Mucosa of rectum (tissue), 2 donors: ENCODE data around the gene APBA2.
"Not testable (repeated sequence)": the region's sequence is repeated elsewhere in the genome, so short reads cannot be mapped to it uniquely, and the experiment has no call there.

Experiments
- H3K27ac ChIP-seq, 2 donors: one replicate each; pipeline ENCODE4 v1.7.0; 2013; ENCODE audit warnings: inconsistent platforms in 2 of 2, low read depth in 2 of 2, low read length in 2 of 2
- H3K27me3 ChIP-seq, 2 donors: one replicate each; pipeline ENCODE4 v1.7.0; 2013; ENCODE audit warnings: low read length in 2 of 2; ENCODE audit not compliant: control insufficient read depth in 2 of 2, insufficient read depth in 2 of 2
- H3K36me3 ChIP-seq, 2 donors: one replicate each; pipeline ENCODE4 v1.7.0; 2013; ENCODE audit warnings: low read length in 2 of 2; ENCODE audit not compliant: control insufficient read depth in 2 of 2, insufficient read depth in 2 of 2
- H3K4me1 ChIP-seq, 2 donors: one replicate each; pipeline ENCODE4 v1.7.0; 2013; ENCODE audit warnings: low read length in 2 of 2, mild to moderate bottlenecking in 1 of 2; ENCODE audit not compliant: control insufficient read depth in 2 of 2, insufficient read depth in 2 of 2
- H3K4me3 ChIP-seq, 2 donors: one replicate each; pipeline ENCODE4 v1.7.0; 2013; ENCODE audit warnings: low read length in 2 of 2
- H3K9ac ChIP-seq, 2 donors: one replicate each; pipeline ENCODE4 v1.7.0; 2013; ENCODE audit warnings: low read length in 2 of 2, low read depth in 1 of 2, mild to moderate bottlenecking in 1 of 2
- H3K9me3 ChIP-seq, 2 donors: one replicate each; pipeline ENCODE4 v1.7.0; 2013; ENCODE audit warnings: low read length in 2 of 2; ENCODE audit not compliant: control insufficient read depth in 2 of 2
- donor health status: healthy.
- donor health status: Normal muscosa, but diverticular disease.

Gene APBA2

DNA sequence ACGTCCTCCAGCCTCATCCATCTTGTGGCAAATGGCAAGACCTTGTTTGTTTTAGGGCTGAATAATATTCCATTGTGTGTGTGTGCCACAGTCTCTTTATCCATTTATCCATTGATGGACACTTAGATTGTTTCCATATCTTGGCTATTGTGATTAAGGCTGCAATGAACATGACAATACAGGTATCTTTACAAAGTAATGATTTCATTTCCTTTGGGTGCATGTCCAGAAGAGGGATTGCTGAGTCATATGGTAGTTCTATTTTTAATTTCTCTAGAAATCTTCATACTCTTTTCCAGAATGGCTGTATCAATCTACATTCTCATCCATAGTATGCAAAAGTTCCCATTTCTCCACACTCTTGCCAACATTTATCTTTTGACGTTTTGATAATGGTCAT lies 31.2 kb upstream of the APBA2 start:
- not testable (repeated sequence) for H3K9me3 ChIP-seq, H3K9ac ChIP-seq, H3K4me1 ChIP-seq, H3K36me3 ChIP-seq, H3K4me3 ChIP-seq, H3K27me3 ChIP-seq, H3K27ac ChIP-seq

DNA sequence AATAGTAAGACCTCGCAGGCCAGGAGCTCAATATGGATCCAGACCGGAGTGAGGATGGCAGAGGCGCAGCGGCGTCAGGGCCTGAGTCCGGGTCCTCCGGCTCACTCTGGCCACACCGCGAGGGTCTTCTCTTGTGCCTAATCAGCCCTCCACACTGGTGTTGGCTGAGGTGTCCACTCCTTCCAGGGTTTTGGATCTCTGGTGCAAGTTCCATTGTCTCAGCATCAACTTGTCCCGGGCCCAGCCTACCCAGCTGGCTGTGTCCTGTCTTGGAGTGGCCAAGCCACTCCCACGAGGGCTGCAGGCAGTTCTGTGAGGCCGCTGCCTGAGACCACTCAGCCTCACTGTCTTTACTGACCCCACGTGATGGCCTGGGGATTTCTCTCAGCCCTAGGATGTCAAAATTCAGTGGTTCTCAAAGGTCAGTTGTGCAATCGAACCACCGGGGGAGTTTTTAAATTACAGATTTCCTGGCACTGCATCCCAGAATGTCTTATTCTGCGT lies 24.7 kb upstream of the APBA2 start:
- H3K4me1 ChIP-seq = no peaks in the 10 kb centered on the region
- H3K9me3 ChIP-seq = no peaks in the 10 kb centered on the region
- no peaks in the 10 kb centered on the region for H3K27me3 ChIP-seq
- no peaks in the 10 kb centered on the region for H3K36me3 ChIP-seq
- no peak overlapping the region for H3K4me3 ChIP-seq
- no peak overlapping the region for H3K9ac ChIP-seq
- H3K27ac ChIP-seq = no peak overlapping the region

DNA sequence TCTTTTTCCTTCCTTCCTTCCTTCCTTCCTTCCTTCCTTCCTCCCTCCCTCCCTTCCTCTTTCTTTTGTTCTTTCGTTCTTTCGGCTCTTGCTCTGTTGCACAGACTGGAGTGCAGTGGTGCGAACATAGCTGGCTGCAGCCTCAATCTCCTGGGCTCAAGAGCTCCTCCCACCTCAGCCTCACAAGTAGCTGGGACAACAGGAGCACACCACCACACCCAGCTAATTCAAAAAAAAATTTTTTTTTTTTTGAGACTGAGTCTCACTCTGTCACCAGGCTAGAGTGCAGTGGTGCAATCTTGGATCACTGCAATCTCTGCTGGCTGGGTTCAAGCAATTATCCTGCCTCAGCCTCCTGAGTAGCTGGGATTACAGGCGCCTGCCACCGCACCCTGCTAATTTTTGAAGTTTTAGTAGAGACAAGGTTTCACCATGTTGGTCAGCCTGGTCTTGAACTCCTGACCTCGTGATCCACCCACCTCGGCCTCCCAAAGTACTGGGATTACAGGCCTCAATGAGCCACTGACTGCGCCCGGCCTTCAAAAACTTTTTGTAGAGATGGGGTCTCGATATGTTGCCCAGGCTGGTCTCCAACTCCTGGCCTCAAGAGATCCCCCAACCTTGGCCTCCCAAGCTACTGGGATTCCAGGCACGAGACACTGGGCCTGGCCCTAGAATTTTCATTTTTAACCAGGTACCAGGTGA lies 24.0 kb upstream of the APBA2 start:
- not testable (repeated sequence) for H3K4me1 ChIP-seq, H3K9ac ChIP-seq, H3K27me3 ChIP-seq, H3K36me3 ChIP-seq, H3K27ac ChIP-seq, H3K9me3 ChIP-seq, H3K4me3 ChIP-seq

DNA sequence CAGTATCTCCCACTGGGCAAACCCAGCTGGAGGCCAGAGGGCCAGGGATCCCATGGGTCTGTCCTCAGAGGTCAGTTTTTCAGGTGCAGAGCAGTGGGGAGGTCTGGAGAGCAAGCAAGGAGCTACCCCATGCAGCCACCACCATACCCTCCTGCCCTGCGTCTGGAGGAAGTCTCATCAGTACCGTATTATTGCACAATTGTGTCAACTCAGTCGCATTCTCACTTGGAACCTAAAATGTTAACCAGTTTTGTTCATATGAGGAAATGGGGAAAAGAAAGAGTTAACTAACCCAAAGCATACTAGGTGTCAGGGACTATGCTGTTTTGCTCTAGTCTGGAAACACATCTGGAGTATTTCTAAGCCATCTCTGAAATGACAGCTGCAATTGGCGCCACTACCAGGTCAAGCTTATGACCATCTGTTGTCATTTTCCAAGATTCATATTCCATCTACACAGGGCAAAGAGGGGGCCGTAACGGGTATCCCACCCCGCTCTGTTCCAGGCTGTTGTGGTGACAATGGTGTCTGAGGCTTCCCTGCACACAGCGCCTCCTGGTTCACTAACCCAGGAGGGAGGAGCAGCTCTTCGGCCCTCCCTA lies 16.9 kb upstream of the APBA2 start:
- Histone ChIP-seq H3K4me1 (no peaks in the 10 kb centered on the region), H3K4me3 (no peak overlapping the region), H3K27me3 (no peaks in the 10 kb centered on the region), H3K36me3 (no peaks in the 10 kb centered on the region), H3K9ac (no peak overlapping the region), H3K9me3 (no peaks in the 10 kb centered on the region), H3K27ac (no peak overlapping the region)

DNA sequence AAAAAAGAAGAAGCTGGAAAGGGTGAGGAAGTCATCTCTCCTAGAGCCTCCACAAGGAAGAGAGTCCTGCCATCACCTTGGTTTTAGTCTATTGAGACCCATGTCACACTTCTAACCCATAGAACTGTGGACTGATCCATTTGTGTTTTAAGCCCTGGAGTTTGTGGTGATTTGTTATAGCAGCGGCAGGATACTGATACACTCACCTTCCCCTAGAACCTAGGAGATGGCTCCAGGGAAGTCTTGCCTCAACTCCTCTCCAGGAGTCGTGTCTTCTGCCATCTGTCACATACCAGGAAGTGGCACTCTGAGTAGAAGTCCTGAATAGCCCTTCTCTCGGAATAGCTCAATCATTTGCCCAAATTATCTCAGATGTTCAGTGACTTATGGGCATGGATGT lies 14.6 kb upstream of the APBA2 start:
- Histone ChIP-seq H3K4me1 (no peaks in the 10 kb centered on the region), H3K27me3 (no peaks in the 10 kb centered on the region), H3K36me3 (no peaks in the 10 kb centered on the region), H3K9me3 (no peaks in the 10 kb centered on the region), H3K9ac (no peak overlapping the region), H3K4me3 (no peak overlapping the region), H3K27ac (no peak overlapping the region)

DNA sequence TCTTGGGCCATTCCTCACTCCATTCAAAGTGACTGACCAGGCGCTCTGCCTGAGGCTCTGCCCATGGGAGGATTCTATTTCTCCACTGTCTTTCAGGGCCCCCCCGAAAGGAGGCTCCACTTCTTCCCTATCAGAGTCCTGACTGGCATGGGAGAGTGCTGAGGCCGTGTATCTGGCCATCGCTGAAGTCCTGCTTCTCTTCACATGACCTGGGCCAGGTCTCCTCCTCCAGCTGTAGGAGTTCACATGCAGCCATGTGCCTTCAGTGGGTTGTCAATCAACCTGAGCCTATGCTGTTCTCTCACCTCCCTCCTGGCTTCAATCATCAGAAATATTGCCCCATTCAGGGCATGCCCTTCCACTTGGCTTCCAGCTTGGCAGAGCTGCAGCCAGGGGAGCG lies 12.8 kb upstream of the APBA2 start:
- no peak overlapping the region for H3K4me3 ChIP-seq
- H3K27ac ChIP-seq = no peak overlapping the region
- no peaks in the 10 kb centered on the region for H3K4me1 ChIP-seq
- H3K9me3 ChIP-seq = no peaks in the 10 kb centered on the region
- no peaks in the 10 kb centered on the region for H3K27me3 ChIP-seq
- no peak overlapping the region for H3K9ac ChIP-seq
- H3K36me3 ChIP-seq = no peaks in the 10 kb centered on the region

DNA sequence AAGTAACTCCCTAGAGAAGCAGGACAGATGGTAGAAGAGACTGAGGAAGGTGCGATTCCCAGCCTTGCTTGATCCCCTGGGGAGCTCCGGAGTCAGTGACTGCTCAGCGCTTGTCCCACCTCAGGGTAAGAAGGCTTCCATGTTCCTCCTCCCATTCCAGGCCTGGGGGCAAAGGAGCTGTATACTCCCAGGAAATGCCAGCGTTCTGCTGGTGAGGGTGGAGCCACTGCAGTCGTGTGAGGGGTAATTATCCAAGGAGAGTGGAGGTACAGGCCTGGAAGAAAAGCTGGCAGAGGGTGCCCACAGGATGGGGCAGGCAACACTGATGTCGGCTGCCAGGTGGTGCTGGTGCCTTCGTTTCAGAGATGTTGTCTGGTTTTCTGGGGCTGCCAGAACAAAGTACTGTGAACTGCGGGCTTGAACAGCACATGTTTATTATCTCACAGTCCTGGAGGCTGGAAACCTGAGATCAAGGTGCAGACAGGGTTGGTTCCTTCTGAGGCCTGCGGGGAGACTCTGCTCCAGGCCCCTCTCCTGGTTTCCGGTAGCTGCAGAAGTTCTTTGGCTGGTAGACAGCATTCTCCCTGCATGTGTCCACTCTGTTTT lies 12.1 kb upstream of the APBA2 start:
- no peak overlapping the region for H3K9ac ChIP-seq
- no peak overlapping the region for H3K27ac ChIP-seq
- H3K9me3 ChIP-seq = no peaks in the 10 kb centered on the region
- H3K36me3 ChIP-seq = no peaks in the 10 kb centered on the region
- no peaks in the 10 kb centered on the region for H3K27me3 ChIP-seq
- H3K4me3 ChIP-seq = no peak overlapping the region
- no peaks in the 10 kb centered on the region for H3K4me1 ChIP-seq

DNA sequence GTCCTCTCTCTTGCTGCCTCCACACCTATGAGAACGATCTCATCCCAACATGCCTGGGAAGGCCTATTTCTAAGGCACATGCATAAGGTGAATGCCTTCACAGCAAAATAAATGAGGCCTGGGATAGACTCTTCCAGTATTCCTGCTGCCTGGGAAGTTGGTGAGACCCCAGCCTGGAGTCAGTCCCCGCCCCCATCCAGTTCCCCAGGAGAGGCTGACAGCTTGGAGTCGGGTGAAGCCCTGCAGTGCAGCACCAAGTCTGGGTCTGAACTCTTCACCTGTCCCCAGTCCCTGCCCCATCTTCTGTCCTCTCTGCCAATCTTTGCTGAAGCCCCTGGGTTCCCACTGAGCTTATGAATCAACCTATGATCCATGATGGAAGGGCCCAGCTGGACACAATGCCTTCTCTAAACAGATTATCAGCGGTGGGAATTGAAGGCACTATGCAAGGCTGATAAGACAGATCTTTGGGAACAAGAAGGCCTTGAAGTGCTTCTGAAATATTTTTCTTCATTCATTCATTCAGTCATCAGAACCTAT lies 10.2 kb upstream of the APBA2 start:
- Histone ChIP-seq H3K9me3 (no peaks in the 10 kb centered on the region), H3K4me1 (no peaks in the 10 kb centered on the region), H3K36me3 (no peaks in the 10 kb centered on the region), H3K9ac (no peak overlapping the region), H3K27me3 (no peaks in the 10 kb centered on the region), H3K27ac (no peak overlapping the region), H3K4me3 (no peak overlapping the region)

DNA sequence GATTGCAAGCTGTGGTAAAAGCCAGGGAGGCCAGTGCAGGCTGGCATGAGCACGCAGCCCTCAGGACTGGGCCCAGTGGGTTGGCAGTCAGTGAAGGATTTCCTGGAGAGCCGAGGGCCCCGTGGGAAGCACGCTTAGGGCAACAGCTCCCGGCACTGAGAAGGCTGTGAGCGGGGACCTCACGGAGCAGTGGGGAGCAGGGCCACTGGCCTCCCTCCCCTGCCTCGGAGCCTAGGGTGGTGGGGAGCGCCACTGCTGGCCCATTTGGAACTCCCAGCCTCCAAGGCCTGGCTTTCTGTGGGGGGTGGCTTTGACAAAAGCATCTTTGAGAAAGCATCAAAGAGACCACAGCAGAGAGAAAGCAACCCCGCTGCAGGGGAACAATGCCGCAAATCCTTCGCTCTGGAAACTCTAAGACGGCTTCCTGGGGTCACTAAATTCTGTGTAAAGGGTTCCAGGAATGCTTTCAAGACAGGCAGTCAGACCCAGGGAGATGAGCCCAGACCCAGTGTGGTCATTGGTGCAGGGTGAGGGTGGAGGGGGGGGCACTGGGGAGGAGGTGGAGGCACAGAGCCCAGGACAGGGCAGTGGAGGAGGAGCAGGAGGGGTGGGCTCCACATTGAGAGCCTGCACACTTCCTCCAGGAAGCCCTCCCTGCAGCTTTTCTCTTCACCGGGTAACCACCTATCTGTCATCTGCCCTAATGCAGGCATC lies 9.5 kb upstream of the APBA2 start:
- no peaks in the 10 kb centered on the region for H3K36me3 ChIP-seq
- no peaks in the 10 kb centered on the region for H3K9me3 ChIP-seq
- H3K4me1 ChIP-seq = no peaks in the 10 kb centered on the region
- H3K4me3 ChIP-seq = no peak overlapping the region
- H3K27me3 ChIP-seq = no peaks in the 10 kb centered on the region
- no peak overlapping the region for H3K27ac ChIP-seq
- no peak overlapping the region for H3K9ac ChIP-seq

DNA sequence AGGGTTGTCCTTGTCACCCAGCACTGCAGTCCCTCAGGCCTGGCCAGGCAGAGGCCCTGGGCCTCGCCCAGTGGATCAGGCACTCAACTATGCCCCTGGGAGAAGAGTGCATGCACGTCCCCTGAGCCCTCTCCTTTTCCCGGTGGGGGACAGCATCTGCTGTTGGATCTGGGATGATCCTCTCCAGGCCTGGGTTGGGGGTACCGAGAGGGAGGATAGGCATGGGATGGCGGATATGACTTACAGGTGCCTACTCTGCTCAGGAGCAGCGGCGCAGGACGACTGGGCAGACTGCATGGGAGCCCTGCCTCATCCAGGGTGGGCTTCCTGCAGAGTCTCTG lies 9.0 kb upstream of the APBA2 start:
- Histone ChIP-seq H3K27ac (no peak overlapping the region), H3K4me1 (no peaks in the 10 kb centered on the region), H3K36me3 (no peaks in the 10 kb centered on the region), H3K27me3 (no peaks in the 10 kb centered on the region), H3K9me3 (no peaks in the 10 kb centered on the region), H3K4me3 (no peak overlapping the region), H3K9ac (no peak overlapping the region)
